GM18508 (cell line): ENCODE results near the gene DDC.

Source experiments
- ATAC-seq: cut with Tn5 transposase; IDR thresholded peaks from one replicate; pipeline ENCODE4 v1.9.1; 2021; ENCODE audit warnings: moderate number of reproducible peaks; ENCODE audit not compliant: insufficient read depth, unreplicated experiment

Gene DDC

DNA sequence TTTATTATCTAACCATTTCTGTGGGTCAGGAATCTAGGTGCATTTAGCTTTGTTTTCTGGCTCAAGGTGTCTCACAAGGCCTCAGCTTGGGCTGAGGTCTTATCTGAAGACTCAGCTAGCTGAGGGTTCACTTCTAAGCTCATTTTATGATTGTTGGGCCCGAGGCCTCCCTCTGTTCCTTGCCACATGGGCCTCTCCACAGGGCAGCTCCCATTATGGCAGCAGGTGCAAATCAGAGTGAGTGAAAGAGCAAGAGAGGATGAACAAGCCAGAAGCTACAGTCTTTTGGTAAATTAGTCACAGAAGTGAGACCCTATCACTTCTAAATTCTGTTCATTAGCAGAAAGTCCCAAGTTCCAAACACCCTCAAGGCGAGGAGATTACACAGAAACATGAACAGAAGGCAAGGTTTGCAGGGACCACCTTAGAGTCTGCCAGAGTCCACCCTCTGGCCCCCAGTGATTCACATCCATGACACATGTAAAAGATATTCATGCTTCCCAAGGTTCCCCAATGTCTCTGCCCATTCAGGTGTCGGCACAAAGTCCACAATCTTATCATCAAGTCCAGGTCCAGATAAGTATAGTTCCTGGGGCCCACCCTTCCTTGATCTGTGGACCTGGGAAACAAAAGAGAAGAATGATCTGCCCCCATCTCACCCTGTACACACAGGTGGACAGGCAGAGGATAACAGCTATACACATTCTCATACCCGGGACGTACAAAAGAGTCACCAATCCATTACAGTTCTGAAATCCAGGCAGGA, 138.7 kb downstream of the DDC start:
- ATAC-seq, result no peak

DNA sequence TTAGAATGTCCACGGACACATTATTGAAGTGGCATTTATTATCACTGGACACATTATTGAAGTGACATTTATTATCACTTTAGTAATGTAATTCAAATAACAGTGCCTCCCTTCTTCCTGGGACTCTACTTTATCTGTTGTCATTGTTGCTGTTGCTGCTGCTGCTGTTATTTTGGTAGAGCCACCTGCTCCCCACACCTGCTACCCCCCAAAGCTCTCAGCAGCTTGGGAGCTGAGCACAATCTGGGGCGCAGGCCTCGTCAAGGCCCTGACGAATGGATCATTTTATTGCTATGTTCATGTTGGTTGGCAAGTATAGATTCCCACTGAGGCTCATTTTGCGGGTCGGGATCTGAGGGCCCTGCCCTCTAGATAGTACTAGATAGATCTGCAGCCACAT, 139.9 kb downstream of the DDC start:
- no peak for ATAC-seq

- ATAC-seq, result no peak
These were observed 141.3 kb downstream of the DDC start for GRCh38 chr7:50423860-50424259.

- ATAC-seq, result no peak
These were observed 142.3 kb downstream of the DDC start for GRCh38 chr7:50422858-50423257.

GRCh38 chr7:50421043-50421442, 144.2 kb downstream of the DDC start:
- ATAC-seq, result no peak

- ATAC-seq, result no peak
These were observed 146.5 kb downstream of the DDC start for GRCh38 chr7:50418526-50419290.

DNA sequence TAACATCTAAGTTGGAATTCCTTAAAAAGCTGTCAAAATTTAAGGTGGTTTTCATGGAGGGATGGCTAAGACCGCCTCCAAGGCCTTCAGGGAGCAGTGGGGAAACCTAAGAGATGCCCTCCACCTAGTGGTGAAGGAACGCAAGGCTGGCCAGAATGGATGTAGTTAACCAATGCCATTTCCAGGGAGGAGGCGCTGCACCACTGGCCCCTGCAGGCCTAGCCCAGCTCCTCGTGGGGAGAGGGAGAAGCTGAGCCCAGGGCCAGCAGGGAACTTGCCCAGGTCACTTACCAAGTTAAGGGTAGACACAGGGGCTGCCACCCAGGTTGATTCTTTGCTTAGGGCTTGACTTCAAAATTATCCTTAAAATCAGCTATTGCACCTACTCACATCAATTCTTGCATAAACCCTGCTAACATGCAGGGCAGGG, 147.1 kb downstream of the DDC start:
- peak; percentile 77 for ATAC-seq

DNA sequence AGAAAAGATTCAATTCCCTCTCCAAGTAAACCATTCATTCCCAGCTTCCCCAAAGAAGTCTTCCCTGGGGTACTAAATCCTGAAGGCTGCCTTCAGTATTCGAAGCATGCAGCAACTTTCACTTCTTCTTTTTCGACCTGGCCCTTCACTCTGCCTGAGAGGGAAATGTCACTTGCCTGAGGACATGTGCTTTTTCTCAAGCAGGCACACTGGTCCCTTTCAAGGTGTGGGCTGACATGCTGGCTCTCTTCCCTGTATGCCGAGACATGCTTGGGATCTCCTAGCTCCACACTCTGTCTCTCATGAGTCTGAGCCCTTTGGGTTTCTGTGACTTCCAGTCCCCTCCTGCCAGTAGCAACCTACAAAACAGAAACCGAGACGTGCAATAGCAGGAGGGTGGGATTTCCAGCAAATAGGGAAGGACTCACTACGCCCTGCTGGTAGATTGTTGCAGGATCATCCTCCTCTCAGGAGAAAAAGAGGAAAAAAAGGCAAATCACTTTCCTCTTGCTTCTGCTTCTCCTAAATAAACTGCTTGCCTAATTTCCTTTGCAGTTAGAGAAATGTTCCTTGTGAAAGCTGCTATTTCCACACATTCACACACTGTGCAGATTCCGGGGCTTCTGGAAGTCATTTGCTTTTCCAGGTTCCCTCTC, 148.6 kb downstream of the DDC start:
- peak; percentile 59 for ATAC-seq

- ATAC-seq, result no peak
These were observed 149.3 kb downstream of the DDC start for GRCh38 chr7:50415844-50416364.

DNA sequence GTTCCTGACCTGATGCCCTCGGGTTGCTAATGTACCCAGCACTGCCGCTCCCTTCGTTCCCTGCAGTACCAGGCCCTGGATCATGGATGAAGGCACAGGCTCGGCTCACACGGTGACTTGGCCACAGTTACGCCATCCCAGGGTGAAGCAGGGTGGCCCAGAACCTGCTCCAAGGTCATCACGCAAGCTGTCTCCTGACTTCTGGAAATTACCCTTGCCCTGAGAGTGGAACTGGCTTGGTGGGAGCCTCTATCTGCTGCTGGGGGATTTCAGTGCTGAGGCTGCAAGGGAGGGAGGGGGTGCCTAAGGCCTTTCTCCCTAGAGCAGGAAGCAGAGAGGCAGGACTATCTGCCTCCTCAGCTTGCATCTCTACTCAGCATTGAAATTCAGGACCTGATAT, 151.6 kb downstream of the DDC start:
- ATAC-seq, result no peak

GRCh38 chr7:50412973-50413372, 152.2 kb downstream of the DDC start:
- ATAC-seq, result no peak

DNA sequence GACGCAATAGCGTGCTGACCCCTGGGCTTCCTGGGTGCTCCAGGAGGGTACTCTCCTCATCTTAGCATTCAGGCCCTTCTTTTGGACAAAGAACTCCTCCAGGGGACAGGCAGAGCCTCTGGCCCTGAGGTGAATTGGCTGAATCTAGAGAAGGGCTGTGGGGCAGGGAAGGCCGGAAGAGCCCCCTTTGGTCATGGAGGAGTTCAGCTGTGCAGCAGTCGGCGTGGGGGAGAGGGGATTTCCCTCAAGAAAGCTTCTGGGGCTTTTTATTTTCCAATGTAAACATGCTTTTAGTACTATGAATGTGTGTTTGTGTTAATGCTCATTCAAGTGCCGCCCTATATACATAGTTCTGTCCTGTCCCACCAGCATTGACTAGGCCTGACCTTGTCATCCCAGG, 153.9 kb downstream of the DDC start:
- ATAC-seq, result no peak

GRCh38 chr7:50409856-50410745, 155.1 kb downstream of the DDC start:
- peak; percentile 54 for ATAC-seq
